ENCODE results near the gene PRR15. TPM values are rescaled to one million over a fixed set of nuclear protein-coding genes. Genes with fewer than 3 reads are reported as not detected.

Gene PRR15
- total RNA-seq, 3 donors from 2014 or later, result 0.64 to 13.2 (median 11.8) TPM

DNA sequence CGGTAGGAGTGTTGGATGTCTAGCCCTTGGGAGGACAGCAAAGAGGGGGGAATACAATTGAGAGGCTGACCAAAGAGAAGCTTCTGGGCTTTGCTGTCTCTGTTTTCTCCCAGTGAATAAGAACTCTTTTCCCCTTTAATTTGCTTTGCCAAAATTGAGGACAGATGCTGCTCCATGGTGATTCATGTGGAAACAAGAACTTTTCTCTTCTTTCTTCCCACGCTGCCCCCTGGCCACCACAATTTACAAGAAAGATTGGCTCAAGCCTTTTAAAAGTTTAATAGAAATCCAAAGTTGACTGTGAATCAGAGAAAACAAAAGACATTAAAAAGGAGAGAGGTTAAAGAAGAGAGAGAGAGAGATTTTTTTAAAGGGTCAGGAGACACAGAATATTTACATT is 49.0 kb downstream of the PRR15 start:
- peak in 1 of 2 donors; percentile 67 for DNase-seq (ENCODE audit: low spot score in 2 of 2)
- H3K27me3 ChIP-seq, result no peaks in the 10 kb centered on the region
- intact Hi-C loops (cut with DNase I; ENCODE audit: low total_unique reads), result no loop called here
- no peaks in the 10 kb centered on the region for H3K4me1 ChIP-seq
- H3K27ac ChIP-seq, result peak overlapping the region in 1 of 2 donors; percentile 67
- no peak overlapping the region for H3K4me3 ChIP-seq
- TF ChIP-seq, protein P1, sequence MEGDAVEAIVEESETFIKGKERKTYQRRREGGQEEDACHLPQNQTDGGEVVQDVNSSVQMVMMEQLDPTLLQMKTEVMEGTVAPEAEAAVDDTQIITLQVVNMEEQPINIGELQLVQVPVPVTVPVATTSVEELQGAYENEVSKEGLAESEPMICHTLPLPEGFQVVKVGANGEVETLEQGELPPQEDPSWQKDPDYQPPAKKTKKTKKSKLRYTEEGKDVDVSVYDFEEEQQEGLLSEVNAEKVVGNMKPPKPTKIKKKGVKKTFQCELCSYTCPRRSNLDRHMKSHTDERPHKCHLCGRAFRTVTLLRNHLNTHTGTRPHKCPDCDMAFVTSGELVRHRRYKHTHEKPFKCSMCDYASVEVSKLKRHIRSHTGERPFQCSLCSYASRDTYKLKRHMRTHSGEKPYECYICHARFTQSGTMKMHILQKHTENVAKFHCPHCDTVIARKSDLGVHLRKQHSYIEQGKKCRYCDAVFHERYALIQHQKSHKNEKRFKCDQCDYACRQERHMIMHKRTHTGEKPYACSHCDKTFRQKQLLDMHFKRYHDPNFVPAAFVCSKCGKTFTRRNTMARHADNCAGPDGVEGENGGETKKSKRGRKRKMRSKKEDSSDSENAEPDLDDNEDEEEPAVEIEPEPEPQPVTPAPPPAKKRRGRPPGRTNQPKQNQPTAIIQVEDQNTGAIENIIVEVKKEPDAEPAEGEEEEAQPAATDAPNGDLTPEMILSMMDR (IDR thresholded peaks at IDR 0.05), result no peak
- no peak for TF ChIP-seq POLR2AphosphoS5 (IDR thresholded peaks at IDR 0.05)
- TF ChIP-seq POLR2A (IDR thresholded peaks at IDR 0.05), result no peak
- no peaks in the 10 kb centered on the region for H3K36me3 ChIP-seq
- H3K9me3 ChIP-seq, result no peaks in the 10 kb centered on the region

DNA sequence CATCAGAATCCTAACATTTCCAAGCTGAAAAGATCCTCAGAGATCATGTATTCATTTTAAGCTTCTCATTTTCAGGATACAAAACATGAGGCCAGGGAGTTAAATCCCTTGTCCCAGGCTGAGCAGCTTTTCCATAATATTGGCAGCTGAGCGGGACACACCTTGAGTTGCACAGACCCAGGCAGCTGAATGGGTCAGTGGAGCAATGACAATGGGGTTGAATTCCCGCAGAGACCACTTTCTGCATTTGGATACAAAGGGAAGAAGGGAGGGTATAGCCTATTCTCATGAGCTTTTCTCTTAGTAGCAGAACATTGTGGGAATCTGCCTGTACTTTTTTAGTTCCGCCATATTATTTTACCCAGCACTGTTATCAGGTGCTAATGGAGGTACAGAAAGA is 49.5 kb downstream of the PRR15 start:
- Histone ChIP-seq H3K4me1 (no peaks in the 10 kb centered on the region), H3K27ac (peak overlapping the region; percentile 26 to 67), H3K4me3 (no peak overlapping the region), H3K27me3 (no peaks in the 10 kb centered on the region), H3K36me3 (no peaks in the 10 kb centered on the region), H3K9me3 (no peaks in the 10 kb centered on the region)
- intact Hi-C loops (cut with DNase I; ENCODE audit: low total_unique reads), result no loop called here
- DNase-seq (ENCODE audit: low spot score in 2 of 2), result no peak
- TF ChIP-seq, protein P1 (IDR thresholded peaks at IDR 0.05), result no peak
- TF ChIP-seq POLR2AphosphoS5 (IDR thresholded peaks at IDR 0.05) (no peak), POLR2A (IDR thresholded peaks at IDR 0.05) (no peak)

DNA sequence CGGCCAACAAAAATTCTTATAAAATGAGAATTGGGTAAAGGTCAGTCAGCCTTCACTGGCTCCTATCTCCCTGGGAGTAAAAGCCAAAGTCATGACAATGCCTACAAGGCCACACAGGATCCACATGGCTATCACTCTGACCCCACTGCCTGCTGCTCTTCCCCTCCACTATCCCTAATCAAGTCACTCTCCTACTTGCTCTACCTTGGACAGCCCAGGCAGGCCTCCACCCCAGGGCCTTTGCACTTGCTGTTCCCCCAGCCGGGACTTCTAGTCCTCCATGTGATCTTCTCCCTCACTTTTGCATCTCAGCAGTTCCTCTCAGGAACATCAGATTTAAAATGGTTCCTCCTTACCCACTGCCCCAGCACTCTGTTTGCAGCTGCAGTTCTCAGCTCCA is 50.6 kb downstream of the PRR15 start:
- DNase-seq (ENCODE audit: low spot score in 2 of 2), result no peak
- Histone ChIP-seq H3K9me3 (no peaks in the 10 kb centered on the region), H3K36me3 (no peaks in the 10 kb centered on the region), H3K4me1 (no peaks in the 10 kb centered on the region), H3K27me3 (no peaks in the 10 kb centered on the region), H3K27ac (no peak overlapping the region), H3K4me3 (no peak overlapping the region)
- TF ChIP-seq POLR2A (IDR thresholded peaks at IDR 0.05), result no peak
- intact Hi-C loops (cut with DNase I; ENCODE audit: low total_unique reads), result no loop called here

Other genes with a start within 250 kb of the PRR15 start
- 1 to 10 TPM in 1 of 3 donors, under 1 TPM in 2; 0.16 to 3.2 (median 0.66) TPM for gene WIPF3, start 242.7 kb downstream of the PRR15 start, total RNA-seq

Measured in breast epithelium (tissue), 4 donors.